GM21390 (cell line): ENCODE results near the gene UNC13A.
"Not testable (repeated sequence)": the region's sequence is repeated elsewhere in the genome, so short reads cannot be mapped to it uniquely, and the experiment has no call there.

Experiments
- ATAC-seq: cut with Tn5 transposase; IDR thresholded peaks from one replicate; pipeline ENCODE4 v1.9.1; 2021; ENCODE audit not compliant: unreplicated experiment

Gene UNC13A

DNA sequence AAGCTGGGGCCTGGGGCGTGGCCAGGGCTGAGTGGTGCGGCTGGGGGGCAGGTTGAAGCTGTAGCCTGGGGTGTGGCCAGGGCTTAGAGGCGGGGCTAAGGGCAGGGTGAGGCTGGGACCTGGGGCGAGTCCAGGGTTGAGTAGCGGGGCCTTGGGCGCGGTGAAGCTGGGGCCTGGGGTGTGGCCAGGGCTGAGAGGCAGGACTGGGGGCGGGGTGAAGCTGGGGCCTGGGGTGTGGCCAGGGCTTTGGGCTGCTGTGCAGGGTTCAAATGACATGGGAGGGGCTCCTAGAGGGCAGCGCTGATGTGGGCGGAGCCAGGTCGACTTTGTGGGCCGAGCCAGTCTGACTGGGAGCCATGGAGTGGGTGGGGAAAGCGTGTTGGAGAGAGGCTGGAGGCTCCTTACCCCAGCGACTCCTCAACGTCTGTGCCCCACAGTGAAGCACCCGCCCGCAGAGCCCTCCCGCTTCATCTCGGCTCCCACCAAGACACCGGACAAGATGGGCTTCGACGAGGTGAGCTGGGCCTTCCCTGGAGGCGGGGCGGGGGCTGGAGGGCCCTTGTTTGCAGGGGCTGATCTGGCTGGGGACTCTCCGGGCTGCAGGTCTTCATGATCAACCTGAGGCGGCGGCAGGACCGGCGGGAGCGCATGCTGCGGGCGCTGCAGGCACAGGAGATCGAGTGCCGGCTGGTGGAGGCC lies 111.2 kb downstream of the UNC13A start:
- no peak for ATAC-seq

DNA sequence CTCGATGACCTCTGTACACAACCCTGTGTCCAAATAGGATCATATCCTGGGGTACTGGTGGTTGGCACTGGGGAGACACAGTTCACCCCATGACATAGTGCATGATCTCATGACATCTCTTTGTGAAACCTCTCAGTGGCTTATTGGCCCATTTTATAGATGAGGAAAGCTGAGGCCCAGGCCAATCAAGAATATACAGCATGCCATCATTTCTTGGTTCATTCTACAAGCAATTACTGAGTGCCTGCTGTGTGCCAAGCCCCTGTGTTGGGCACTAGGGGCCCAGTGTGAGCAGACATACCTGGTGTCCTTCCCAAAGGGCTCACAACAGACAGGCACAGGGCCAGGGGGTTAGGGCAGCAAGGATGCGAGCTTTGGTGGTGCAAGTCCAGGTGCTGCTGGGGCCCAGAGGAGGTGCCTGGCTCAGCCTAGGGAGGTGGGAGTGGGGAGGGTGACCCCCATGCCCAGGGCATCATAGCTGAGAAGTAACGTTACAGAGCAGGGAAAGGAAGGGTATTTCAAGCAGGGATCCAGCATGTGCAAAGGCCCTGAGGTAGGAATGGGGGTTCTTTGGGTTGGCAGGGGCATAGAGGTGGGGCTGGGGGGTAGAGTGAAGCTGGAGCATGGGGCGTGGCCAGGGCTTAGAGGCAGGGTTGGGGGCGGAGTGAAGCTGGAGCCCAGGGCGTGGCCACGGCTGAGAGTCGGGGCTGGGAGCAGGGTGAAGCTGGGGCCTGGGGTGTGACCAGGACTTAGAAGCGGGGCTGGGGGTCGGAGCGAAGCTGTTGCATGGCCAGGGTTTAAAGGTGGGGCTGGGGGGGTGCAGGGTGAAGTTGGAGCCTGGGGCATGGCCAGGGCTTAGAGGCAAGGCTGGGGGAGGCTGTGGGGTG lies 112.0 kb downstream of the UNC13A start:
- no peak for ATAC-seq

DNA sequence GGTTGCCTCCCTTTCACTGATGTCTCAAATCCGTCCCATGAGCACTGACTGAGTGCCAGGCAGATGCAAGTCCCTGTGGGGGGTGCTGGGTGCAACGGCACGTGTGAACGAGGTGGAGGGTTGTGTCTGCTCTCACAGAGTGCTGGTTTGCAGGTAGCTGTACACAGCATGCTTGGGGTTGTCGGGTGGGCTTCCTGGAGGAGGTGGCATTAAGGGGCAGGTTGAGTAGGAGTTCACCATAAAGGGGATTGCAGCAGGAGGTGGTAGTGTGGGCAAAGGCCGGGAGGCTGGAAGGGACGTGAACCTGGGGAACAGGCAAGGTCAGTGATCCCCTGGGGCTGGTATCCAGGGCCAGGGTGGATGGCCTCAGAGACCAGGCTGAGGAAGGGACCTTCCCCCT lies 115.5 kb downstream of the UNC13A start:
- no peak for ATAC-seq

DNA sequence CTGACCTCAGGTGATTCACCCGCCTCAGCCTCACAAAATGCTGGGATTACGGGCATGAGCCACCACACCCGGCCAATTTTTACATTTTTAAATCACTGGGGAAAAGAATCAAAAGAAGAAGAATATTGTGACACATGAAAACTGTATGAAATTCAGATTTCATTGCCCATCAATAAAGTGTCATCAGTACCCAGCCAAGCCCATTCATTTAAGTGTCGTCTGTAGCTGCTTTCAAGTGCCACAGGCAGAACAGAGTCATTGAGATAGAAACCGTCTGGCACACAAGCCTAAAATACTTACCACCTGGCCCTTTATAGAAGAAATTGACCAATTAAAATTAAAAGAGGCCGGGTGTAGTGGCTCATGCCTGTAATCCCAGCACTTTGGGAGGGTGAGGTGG lies 117.4 kb downstream of the UNC13A start:
- ATAC-seq = no peak

DNA sequence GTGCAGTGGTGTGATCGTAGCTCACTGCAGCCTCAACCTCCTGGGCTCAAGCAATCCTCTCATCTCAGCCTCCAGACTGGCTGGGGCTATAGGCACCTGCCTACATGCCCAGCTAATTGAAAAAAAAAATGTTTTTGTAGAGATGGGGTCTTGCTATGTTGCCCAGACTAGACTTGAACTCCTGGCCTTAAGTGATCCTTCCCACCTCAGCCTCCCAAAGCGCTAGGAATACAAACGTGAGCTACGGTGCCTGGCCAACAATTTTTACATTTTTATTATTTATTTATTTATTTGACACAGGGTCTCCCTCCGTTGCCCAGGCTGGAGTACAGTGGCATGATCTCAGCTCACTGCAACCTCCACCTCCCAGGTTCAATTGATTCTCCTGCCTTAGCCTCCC lies 117.9 kb downstream of the UNC13A start:
- ATAC-seq = not testable (repeated sequence)

DNA sequence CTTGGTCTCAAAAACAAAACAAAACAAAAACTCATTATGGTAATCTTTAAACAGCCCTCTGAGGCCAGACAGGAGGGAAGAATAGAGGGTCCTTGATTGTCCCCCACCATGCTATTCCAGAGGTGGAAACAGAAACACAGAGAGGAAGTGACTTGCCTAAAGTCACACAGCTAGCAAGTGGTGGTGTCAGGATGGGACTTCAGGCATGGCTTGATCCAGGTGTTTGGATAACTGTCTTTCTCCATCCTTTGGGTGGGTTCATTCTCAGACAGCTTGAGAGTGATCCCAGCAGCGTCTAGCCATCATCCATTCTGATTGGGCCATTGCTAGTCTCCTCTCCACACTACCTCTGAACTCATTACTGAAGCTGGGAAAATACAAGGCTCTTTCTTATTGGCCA lies 120.2 kb downstream of the UNC13A start:
- ATAC-seq = no peak

DNA sequence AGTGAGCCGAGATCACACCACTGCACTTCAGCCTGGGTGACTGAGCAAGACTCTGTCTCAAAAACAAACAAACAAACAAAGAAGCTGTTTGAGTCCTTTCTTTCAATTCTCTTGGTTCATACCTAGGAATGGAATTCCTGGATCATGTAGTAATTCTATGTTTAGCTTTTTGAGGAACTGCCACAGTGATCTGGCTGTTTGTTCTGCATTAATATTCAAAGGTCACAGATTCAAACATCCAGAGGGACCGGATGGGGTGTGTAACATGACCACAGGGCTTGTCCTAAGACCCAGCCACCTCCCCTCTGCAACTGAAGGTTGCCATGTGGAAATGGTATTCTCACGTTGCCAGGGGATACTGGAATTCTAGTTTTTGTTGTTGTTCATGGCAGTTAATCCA lies 122.5 kb downstream of the UNC13A start:
- no peak for ATAC-seq

DNA sequence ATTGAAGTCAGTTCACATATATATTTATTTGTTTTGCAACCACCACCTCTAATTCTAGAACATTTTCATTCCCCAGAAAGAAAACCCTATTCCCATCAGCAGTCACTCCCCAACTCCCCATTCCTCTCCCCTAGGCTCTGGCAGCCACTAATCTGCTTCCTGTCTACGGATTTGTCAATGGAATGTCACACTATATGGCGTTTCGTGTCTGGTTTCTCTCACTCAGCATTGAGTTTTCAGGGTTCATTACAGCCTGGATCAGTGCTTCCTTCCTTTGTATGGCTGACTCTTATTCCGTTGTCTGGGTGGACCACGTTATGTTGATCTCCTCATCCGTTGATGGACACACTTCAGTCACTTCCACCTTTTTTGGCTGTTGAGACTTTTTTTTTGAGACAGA lies 123.4 kb downstream of the UNC13A start:
- ATAC-seq = no peak

DNA sequence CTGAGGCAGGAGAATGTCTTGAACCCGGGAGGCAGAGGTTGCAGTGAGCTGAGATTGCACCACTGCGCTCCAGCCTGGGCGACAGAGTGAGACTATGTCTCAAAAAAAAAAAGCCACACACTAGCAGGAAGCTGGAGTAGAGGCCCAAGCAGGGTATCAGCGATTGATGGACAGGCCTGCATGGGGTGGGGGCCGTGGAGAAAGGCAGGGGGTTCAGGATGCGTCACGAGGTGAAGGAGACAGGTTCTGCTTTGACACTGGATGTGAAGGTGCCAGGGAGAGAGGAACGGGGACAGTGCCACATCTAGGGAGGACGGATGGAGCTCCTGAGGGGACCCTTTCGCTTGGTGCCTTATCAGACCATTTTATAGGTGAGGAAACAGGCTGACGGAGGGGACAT lies 125.6 kb downstream of the UNC13A start:
- ATAC-seq = no peak

DNA sequence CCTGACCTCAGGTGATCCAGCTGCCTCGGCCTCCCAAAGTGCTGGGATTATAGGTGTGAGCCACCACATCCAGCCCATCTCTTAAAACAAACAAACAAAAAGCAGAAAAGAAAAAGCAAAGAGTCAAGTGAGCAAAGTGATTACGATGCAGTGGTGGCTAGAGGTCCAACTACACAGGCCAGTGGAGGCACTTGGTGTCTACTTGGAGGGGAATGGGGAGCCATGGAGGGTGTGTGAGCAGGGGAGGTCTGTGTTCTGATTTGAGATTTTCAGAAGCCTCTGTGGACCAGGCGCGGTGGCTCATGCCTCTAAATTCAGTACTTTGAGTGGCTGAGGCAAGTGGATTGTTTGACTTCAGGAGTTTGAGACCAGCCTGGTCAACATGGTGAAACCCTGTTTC lies 126.1 kb downstream of the UNC13A start:
- ATAC-seq = no peak

DNA sequence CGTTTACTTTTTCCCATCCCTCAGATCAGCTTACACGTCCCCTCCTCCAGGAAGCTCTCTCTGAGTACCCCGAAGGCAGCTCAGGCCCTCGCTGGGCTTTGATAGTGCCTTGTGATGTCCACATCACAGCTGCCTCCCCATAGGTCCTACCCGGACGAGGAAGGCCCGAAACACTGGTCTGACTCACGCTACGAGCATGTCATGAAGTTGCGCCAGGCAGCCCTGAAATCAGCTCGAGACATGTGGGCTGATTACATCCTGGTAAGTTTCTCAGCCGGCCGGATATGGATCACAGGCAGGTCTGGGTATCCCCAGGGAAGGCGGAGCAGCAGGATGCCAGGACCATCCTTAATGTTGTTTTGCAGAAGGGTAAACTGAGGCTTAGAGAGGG lies 128.0 kb downstream of the UNC13A start:
- no peak for ATAC-seq

DNA sequence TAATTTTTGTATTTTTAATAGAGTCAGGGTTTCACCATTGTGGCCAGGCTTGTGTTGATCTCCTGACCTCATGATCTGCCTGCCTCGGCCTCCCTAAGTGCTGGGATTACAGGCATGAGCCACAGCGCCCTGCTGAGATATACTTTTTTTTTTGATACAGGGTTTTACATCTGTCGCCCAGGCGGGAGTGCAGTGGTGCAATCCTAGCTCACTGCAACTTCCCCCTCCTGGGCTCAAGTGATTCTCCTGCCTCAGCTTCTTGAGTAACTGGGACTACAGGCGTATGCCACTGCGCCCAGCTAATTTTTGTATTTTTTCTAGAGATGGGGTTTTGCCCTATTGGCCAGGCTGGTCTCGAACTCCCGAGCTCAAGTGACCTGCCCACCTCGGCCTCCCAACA lies 130.7 kb downstream of the UNC13A start:
- no peak for ATAC-seq

DNA sequence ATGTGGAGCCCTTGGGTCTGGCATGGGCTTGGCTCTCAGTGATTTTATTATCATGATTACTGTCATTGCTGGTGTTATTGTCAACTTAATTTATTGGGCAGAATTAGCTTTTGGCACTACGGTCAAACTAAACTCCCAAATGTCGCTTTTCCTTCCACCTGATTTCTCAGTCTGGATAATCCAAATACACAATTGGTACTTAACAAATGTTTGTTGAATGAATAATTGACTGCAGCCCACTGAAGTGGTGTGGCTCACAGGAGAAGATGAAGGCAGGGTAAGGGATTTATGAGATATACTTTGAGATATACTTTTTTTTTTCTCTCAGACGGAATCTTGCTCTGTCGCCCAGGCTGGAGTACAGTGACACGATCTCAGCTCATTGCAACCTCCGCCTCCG lies 131.2 kb downstream of the UNC13A start:
- ATAC-seq = no peak

DNA sequence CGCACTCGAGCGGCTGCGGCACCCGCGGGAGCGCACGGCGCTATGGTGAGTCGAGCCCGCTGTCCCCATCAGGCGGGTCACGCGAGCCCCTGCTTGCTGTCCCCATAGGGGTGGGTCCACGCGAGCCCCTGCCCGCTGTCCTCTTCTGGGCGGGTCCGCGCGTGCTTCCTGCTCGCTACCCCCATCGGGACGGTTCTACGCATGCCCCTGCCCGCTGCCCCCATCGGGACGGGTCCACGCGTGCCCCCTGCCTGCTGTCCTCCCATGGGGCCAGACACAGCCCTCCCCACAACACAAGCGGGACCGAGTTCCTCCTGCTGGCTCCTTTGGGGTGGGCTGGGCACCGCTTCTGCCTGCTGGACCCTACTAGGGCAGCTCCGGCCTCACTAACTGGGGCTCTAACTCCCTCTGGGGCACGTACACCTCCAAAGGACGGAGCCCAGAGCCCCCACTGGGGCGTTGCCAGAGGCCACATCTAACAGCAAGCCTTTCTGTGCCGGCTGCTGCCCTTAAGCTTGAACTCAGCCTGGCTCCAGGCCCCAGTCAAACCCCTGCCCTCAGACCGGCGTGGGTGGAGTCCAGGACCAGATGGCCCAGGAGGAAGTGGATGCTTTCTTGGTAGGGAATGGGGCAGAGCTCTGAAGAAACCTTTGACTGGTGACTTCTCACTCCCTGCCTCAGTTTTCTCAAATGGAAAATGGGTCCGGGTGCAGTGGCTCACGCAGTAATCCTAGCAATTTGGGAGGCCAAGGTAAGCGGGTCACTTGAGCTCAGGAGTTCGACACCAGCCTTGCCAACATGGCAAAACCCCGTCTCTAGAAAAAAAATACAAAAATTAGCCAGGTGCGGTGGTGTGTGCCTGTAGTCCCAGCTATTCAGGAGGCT lies 132.0 kb downstream of the UNC13A start:
- ATAC-seq = peak; percentile 16

DNA sequence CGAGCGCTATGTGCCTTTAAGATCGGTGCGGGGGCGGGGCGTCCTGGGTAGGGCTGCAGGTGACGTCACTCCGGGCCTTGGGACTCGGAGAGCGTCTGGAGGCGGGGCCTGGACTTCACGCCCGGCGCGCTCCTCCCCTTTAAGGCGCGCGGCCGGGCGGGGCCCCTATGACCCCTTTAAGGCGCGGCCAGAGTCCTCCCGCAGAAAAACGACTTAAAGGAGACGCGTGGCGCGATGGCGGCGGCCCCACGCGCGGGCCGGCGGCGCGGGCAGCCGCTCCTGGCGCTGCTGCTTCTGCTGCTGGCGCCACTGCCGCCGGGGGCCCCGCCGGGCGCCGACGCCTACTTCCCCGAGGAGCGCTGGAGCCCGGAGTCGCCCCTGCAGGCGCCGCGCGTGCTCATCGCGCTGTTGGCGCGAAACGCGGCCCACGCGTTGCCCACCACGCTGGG lies 132.7 kb downstream of the UNC13A start, which contains the start of gene COLGALT1:
TSS of gene COLGALT1 (plus strand) at position 170 of the 449 bp plus-strand sequence. CDS start at position 235, 65 bp downstream.
- peak; percentile 89 for ATAC-seq

DNA sequence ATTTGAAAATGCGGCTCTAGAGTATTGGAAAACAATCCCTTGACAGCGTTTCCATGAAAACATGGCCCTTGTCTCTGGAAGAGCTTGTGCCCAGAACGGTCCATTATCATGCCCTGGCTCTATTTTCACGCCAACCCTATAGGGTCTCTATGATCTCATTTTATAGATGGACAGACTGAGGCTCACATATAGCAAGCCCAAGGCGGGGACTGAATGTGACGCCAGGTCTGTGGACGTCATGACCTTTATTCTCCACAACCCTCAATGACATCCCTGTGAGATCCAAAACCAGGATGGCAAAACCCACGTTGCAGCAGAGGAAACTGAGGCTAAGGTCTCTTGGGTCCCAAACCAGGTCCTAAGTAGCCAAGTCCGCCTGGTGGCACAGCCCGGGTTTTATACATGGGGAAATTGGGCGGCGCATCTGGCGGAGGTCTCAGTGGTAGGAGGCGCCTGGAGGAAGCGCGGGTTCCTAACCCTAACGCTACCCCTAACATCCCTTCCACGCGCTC lies 133.1 kb downstream of the UNC13A start:
- no peak for ATAC-seq

DNA sequence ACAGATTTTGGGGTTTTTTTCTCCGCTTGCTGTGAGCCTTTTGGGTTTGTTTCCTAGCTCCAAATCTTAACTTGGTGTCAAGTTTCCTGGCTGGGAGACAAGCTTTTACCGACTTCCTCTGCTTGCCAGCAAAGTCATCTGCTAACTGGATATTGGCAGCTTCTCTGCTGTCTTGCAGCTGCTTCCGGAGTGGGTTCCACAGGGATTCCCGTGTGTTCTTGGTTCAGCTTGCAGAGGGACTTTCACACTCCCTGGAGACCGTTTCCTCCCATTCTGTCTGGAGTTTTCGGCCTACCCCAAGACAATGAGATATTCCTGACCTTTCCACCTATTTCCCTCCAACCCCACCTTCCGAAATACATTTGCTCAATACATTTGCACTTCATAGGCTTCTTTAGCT lies 134.9 kb downstream of the UNC13A start:
- ATAC-seq = no peak

DNA sequence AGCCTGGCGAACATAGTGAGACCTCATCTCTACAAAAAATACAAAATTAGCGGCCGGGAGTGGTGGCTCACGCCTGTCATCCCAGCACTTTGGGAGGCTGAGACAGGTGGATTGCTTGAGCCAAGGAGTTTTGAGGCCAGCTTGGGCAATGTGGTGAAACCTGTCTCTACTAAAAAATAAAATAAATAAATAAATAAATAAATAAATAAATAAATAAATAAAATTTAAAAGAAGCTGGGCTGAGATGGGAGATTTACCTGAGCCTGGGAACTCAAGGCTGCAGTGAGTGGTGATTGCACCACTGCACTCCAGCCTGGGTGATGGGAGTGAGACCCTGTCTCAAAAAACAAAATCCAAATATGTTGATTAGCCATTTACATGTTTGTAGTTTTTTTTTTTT lies 135.4 kb downstream of the UNC13A start:
- ATAC-seq = not testable (repeated sequence)
